Liver (tissue), 9 donors: ENCODE results near the gene ADCY10. TPM values are rescaled to one million over a fixed set of nuclear protein-coding genes. Genes with fewer than 3 reads are reported as not detected.
"Not testable (repeated sequence)": the region's sequence is repeated elsewhere in the genome, so short reads cannot be mapped to it uniquely, and the experiment has no call there.

Experiments used
- DNase-seq: peaks from one replicate; pipeline ENCODE4 v3.0.0-alpha.2; 2017; ENCODE audit warnings: low spot score
- H3K27ac ChIP-seq, 2 donors: one replicate each; pipeline ENCODE4 v1.7.0; 2013; ENCODE audit warnings: inconsistent platforms in 2 of 2, low read length in 2 of 2, control low read depth in 1 of 2, low read depth in 1 of 2, mild to moderate bottlenecking in 1 of 2
- H3K27me3 ChIP-seq, 4 donors: one replicate each; pipeline versions ENCODE4 v1.6.1 to v1.7.0; 2013; ENCODE audit warnings: low read length in 3 of 4, inconsistent platforms in 1 of 4, mild to moderate bottlenecking in 1 of 4, moderate library complexity in 1 of 4; ENCODE audit not compliant: control insufficient read depth in 4 of 4, insufficient read depth in 4 of 4
- H3K36me3 ChIP-seq, 4 donors: one replicate each; pipeline versions ENCODE4 v1.6.1 to v1.7.0; 2013; ENCODE audit warnings: low read length in 3 of 4, mild to moderate bottlenecking in 3 of 4, low read depth in 1 of 4, moderate library complexity in 1 of 4; ENCODE audit not compliant: control insufficient read depth in 4 of 4, insufficient read depth in 3 of 4
- H3K4me1 ChIP-seq, 4 donors: one replicate each; pipeline versions ENCODE4 v1.6.1 to v1.7.0; 2013; ENCODE audit warnings: low read length in 3 of 4, mild to moderate bottlenecking in 3 of 4, moderate library complexity in 1 of 4; ENCODE audit not compliant: control insufficient read depth in 4 of 4, insufficient read depth in 4 of 4
- H3K4me3 ChIP-seq, 3 donors: one replicate each; pipeline versions ENCODE4 v1.6.1 to v1.7.0; 2013; ENCODE audit warnings: low read length in 3 of 3, control low read depth in 1 of 3, low read depth in 1 of 3, mild to moderate bottlenecking in 1 of 3
- H3K9ac ChIP-seq, 2 donors: one replicate each; pipeline ENCODE4 v1.7.0; 2013; ENCODE audit warnings: low read length in 2 of 2, mild to moderate bottlenecking in 2 of 2, moderate library complexity in 2 of 2, control low read depth in 1 of 2, low read depth in 1 of 2
- H3K9me3 ChIP-seq, 4 donors: one replicate each; pipeline versions ENCODE4 v1.6.1 to v1.7.0; 2013; ENCODE audit warnings: low read length in 3 of 4; ENCODE audit not compliant: control insufficient read depth in 4 of 4
- EGR1 ChIP-seq, 2 donors: IDR thresholded peaks; 2 replicates each; pipeline ENCODE4 v1.6.1; 2016 to 2018; ENCODE audit warnings: antibody characterized with exemption in 2 of 2, low read depth in 2 of 2
- GABPA ChIP-seq, 2 donors: IDR thresholded peaks in 1 of 2; conservative IDR thresholded peaks in 1 of 2; 2 replicates each; pipeline ENCODE4 v1.6.1; 2016; ENCODE audit warnings: antibody characterized with exemption in 2 of 2, mild to moderate bottlenecking in 1 of 2, moderate library complexity in 1 of 2
- HNF4A ChIP-seq, 2 donors: conservative IDR thresholded peaks; 2 replicates each; pipeline ENCODE4 v1.6.1; 2016; ENCODE audit warnings: antibody characterized with exemption in 2 of 2, mild to moderate bottlenecking in 2 of 2
- HNF4G ChIP-seq: IDR thresholded peaks from 2 replicates; pipeline ENCODE4 v1.6.1; 2016; ENCODE audit warnings: antibody characterized with exemption
- JUND ChIP-seq, 2 donors: IDR thresholded peaks; 2 replicates each; pipeline ENCODE4 v1.6.1; 2016; ENCODE audit warnings: antibody characterized with exemption in 2 of 2
- NR2F2 ChIP-seq: IDR thresholded peaks from 2 replicates; pipeline ENCODE4 v1.6.1; 2016; ENCODE audit warnings: antibody characterized with exemption
- RAD21 ChIP-seq, 2 donors: IDR thresholded peaks; 2 replicates each; pipeline ENCODE4 v1.6.1; 2016; ENCODE audit warnings: antibody characterized with exemption in 2 of 2, mild to moderate bottlenecking in 2 of 2
- RXRA ChIP-seq, 2 donors: IDR thresholded peaks; 2 replicates each; pipeline ENCODE4 v1.6.1; 2017 to 2018; ENCODE audit warnings: antibody characterized with exemption in 2 of 2, mild to moderate bottlenecking in 1 of 2
- TAF1 ChIP-seq: conservative IDR thresholded peaks from 2 replicates; pipeline ENCODE4 v1.6.1; 2016; ENCODE audit warnings: antibody characterized with exemption, mild to moderate bottlenecking
- YY1 ChIP-seq: IDR thresholded peaks from 2 replicates; pipeline ENCODE4 v1.6.1; 2016; ENCODE audit warnings: antibody characterized with exemption, mild to moderate bottlenecking
- WGBS: extraction: QIAGEN DNeasy Blood & Tissue Kit; methylation state at CpG from one replicate; pipeline ENCODE4 v1.1.7; 2013; 5-methylcytosine and 5-hydroxymethylcytosine counted together
- polyA plus RNA-seq, 2 donors: library from polyadenylated mRNA; stranded (reverse) in 1 of 2; unstranded in 1 of 2; fragments of 200-250 nt in 1 of 2; fragments of >200 nt in 1 of 2; fragmentation: Nextera tagmentation in 1 of 2; extraction: Ambion mirVana in 1 of 2; gene quantifications; one replicate each; pipeline versions ENCODE4 v1.2.1 to v1.2.3, GENCODE V29; 2013 to 2015
- total RNA-seq, 2 donors: library from RNA; depleted of rRNA; stranded (reverse); fragments of >200 nt; gene quantifications; one replicate each; pipeline ENCODE4 v1.2.3, GENCODE V29; 2014
- TF ChIP-seq, protein P1 (sequence below): IDR thresholded peaks from 2 replicates; pipeline ENCODE4 v1.6.1; 2016; ENCODE audit warnings: antibody characterized with exemption
- TF ChIP-seq, protein P2 (sequence below): IDR thresholded peaks from 2 replicates; pipeline ENCODE4 v1.6.1; 2016; ENCODE audit warnings: antibody characterized with exemption
- TF ChIP-seq, protein P3 (sequence below): fragments of 150-350 bp; IDR thresholded peaks from 2 replicates; pipeline ENCODE4 v1.5.1; 2017; ENCODE audit warnings: improper control_type of control experiment, low read depth, low read length; ENCODE audit not compliant: missing input control
- TF ChIP-seq, protein P4 (sequence below): IDR thresholded peaks from 2 replicates; pipeline ENCODE4 v1.6.1; 2016; ENCODE audit warnings: antibody characterized with exemption
- donor health status: healthy.
- donor health status: healthy.
- donor health status: healthy.
- donor health status: healthy.
- donor health status: healthy.

The ADCY10 gene
- total and polyA plus RNA-seq, 4 donors, result 0.89 to 4.7 (median 2.3) TPM

DNA sequence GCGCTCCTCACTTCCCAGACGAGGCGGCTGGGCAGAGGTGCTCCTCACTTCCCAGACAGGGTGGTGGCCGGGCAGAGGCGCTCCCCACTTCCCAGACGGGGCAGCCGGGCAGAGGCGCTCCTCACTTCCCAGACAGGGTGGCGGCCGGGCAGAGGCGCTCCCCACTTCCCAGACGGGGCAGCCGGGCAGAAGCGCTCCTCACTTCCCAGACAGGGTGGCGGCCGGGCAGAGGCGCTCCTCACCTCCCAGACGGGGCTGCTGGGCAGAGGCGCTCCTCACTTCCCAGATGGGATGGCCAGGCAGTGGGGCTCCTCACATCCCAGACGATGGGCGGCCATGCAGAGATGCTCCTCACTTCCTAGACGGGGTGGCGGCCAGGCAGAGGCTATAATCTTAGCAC lies 107.7 kb downstream of the ADCY10 start:
- not testable (repeated sequence) for H3K27ac ChIP-seq, H3K4me3 ChIP-seq, H3K36me3 ChIP-seq, H3K27me3 ChIP-seq, DNase-seq, H3K9ac ChIP-seq, H3K4me1 ChIP-seq, H3K9me3 ChIP-seq
- 94% methylated on average over 23 of the region's 23 CpGs for WGBS

DNA sequence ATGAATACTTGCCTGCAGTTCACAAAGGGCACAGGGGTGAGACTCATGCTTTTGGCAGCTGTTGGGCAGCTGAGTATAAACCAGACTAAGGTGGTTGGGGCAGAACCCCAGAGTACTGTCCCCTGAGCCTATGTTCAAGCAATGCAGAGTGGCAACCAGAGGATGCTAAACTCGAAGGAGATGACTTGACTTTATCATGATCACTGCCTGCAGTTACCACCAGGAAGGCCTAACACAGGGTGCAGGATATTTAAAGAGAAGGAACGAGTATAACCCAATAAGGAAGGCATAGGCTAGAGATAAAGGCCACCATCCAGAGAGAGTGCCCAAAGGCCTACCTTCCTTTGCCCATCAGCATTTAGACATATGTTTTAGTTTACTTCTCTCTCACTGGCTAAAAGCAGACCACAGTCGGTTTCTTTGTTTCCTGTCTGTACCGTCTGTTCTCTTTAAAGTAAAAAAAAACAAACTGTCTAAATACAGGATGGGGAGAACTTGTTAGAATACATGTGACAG lies 108.8 kb downstream of the ADCY10 start:
- Histone ChIP-seq H3K27me3 (no peaks in the 10 kb centered on the region), H3K27ac (no peak overlapping the region), H3K9ac (no peak overlapping the region), H3K4me1 (peaks cover 0 to 4% (median 2%) of the 10 kb centered on the region in 4 donors), H3K9me3 (no peaks in the 10 kb centered on the region), H3K4me3 (no peak overlapping the region), H3K36me3 (no peaks in the 10 kb centered on the region)
- TF ChIP-seq, protein P1, sequence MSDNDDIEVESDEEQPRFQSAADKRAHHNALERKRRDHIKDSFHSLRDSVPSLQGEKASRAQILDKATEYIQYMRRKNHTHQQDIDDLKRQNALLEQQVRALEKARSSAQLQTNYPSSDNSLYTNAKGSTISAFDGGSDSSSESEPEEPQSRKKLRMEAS, result no peak
- no peak for TF ChIP-seq JUND (IDR thresholded peaks at IDR 0.05)
- TF ChIP-seq, protein P2, sequence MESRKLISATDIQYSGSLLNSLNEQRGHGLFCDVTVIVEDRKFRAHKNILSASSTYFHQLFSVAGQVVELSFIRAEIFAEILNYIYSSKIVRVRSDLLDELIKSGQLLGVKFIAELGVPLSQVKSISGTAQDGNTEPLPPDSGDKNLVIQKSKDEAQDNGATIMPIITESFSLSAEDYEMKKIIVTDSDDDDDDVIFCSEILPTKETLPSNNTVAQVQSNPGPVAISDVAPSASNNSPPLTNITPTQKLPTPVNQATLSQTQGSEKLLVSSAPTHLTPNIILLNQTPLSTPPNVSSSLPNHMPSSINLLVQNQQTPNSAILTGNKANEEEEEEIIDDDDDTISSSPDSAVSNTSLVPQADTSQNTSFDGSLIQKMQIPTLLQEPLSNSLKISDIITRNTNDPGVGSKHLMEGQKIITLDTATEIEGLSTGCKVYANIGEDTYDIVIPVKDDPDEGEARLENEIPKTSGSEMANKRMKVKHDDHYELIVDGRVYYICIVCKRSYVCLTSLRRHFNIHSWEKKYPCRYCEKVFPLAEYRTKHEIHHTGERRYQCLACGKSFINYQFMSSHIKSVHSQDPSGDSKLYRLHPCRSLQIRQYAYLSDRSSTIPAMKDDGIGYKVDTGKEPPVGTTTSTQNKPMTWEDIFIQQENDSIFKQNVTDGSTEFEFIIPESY, result no peak
- DNase-seq, result no peak
- WGBS, result 79% methylated on average over 4 of the region's 4 CpGs

DNA sequence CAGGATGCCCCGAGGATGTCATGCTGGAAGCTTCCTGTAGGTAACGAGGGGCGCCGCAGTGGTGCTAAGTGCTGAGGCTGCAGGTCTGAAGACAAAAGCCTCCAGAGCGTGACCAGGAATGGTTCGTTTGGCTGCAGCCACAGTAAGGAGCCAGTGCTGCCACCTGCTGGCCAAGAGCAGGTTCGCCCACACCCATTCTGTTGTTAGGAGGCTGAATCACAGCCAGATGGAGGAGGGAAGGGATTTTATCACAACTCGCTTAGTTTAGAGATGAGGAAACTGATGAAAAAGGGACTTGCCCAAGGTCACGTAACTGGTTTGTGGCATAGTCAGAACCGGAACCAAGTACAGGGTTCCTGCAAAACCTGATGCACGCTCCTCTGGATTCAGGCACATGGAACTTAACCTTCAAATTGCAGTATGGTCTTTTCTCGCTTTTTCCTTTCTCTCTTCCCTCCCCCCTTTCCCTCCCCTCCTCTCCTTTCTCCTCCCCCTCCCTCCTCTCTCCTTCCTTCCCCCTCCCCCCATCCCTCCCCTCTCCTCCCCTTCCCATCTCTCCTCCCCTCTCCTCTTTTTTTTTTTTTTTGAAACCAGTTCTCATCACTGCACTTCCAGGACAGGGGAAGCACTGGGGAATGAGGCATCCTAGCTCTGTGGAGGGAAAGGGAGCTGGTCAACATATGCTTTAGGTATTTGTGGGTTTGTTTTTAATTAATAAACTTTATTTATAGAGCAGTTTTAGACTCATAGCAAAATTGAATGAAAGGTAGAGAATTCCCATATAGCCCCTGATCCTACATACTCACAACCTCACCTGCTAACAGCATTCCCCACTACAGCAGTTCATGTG lies 110.4 kb downstream of the ADCY10 start:
- H3K4me1 ChIP-seq, result peaks cover 0 to 4% (median 2%) of the 10 kb centered on the region in 4 donors
- H3K4me3 ChIP-seq, result no peak overlapping the region
- WGBS, result 12% methylated on average over 12 of the region's 12 CpGs
- H3K9me3 ChIP-seq, result no peaks in the 10 kb centered on the region
- H3K27ac ChIP-seq, result no peak overlapping the region
- DNase-seq, result peak; percentile 90
- H3K36me3 ChIP-seq, result no peaks in the 10 kb centered on the region
- TF ChIP-seq HNF4G (no peak), TAF1 (no peak), HNF4A (conservative IDR thresholded peaks at IDR 0.05) (no peak), RAD21 (IDR thresholded peaks at IDR 0.05) (peak; percentile 92 to 98), YY1 (peak; percentile 25), RXRA (IDR thresholded peaks at IDR 0.05) (peak in 1 of 2 donors; percentile 23), JUND (IDR thresholded peaks at IDR 0.05) (no peak), GABPA (IDR thresholded peaks at IDR 0.05 in 1 of 2, conservative IDR thresholded peaks at IDR 0.05 in 1 of 2) (no peak), EGR1 (IDR thresholded peaks at IDR 0.05; ENCODE audit: low read depth in 2 of 2) (no peak), NR2F2 (no peak)
- TF ChIP-seq, protein P1, result no peak
- TF ChIP-seq, protein P2, result no peak
- TF ChIP-seq, protein P3, sequence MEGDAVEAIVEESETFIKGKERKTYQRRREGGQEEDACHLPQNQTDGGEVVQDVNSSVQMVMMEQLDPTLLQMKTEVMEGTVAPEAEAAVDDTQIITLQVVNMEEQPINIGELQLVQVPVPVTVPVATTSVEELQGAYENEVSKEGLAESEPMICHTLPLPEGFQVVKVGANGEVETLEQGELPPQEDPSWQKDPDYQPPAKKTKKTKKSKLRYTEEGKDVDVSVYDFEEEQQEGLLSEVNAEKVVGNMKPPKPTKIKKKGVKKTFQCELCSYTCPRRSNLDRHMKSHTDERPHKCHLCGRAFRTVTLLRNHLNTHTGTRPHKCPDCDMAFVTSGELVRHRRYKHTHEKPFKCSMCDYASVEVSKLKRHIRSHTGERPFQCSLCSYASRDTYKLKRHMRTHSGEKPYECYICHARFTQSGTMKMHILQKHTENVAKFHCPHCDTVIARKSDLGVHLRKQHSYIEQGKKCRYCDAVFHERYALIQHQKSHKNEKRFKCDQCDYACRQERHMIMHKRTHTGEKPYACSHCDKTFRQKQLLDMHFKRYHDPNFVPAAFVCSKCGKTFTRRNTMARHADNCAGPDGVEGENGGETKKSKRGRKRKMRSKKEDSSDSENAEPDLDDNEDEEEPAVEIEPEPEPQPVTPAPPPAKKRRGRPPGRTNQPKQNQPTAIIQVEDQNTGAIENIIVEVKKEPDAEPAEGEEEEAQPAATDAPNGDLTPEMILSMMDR, result peak; percentile 96
- TF ChIP-seq, protein P4, sequence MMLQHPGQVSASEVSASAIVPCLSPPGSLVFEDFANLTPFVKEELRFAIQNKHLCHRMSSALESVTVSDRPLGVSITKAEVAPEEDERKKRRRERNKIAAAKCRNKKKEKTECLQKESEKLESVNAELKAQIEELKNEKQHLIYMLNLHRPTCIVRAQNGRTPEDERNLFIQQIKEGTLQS, result no peak
- no peaks in the 10 kb centered on the region for H3K27me3 ChIP-seq
- H3K9ac ChIP-seq, result no peak overlapping the region
